ENCODE data around the gene F2RL1.
"Not testable (repeated sequence)": the region's sequence is repeated elsewhere in the genome, so short reads cannot be mapped to it uniquely, and the experiment has no call there.

DNA sequence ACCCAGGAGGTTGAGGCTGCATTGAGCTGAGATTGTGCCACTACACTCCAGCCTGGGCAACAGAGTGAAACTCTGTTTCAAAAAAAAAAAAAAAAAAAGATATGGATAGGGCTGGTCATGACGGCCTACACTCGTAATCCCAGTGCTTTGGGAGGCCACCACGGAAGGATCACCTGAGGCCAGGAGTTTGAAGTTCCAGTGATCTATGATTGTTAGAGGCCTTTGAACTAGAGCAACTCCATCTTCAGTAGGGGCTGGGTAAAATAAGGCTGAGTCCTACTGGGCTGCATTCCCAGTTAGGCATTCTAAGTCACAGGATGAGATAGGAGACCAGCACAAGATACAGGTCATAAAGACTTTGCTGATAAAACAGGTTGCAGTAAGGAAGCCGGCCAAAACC, 38.2 kb upstream of the F2RL1 start:
- TF ChIP-seq, protein P1, sequence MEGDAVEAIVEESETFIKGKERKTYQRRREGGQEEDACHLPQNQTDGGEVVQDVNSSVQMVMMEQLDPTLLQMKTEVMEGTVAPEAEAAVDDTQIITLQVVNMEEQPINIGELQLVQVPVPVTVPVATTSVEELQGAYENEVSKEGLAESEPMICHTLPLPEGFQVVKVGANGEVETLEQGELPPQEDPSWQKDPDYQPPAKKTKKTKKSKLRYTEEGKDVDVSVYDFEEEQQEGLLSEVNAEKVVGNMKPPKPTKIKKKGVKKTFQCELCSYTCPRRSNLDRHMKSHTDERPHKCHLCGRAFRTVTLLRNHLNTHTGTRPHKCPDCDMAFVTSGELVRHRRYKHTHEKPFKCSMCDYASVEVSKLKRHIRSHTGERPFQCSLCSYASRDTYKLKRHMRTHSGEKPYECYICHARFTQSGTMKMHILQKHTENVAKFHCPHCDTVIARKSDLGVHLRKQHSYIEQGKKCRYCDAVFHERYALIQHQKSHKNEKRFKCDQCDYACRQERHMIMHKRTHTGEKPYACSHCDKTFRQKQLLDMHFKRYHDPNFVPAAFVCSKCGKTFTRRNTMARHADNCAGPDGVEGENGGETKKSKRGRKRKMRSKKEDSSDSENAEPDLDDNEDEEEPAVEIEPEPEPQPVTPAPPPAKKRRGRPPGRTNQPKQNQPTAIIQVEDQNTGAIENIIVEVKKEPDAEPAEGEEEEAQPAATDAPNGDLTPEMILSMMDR (IDR thresholded peaks at IDR 0.05) = not testable (repeated sequence)
- TF ChIP-seq POLR2A (IDR thresholded peaks at IDR 0.05) = not testable (repeated sequence)
